Neutrophil (primary cell): ENCODE measurements around the gene PRKCE.

Source experiments
- H3K27ac ChIP-seq: fragments of 200-600 bp; sonication (generic); 2 replicates; pipeline ENCODE4 v1.5.1; 2016; ENCODE audit warnings: mild to moderate bottlenecking, moderate library complexity
- H3K27me3 ChIP-seq: fragments of 200-600 bp; sonication (generic); 2 replicates; pipeline ENCODE4 v1.6.0; 2016; ENCODE audit warnings: mild to moderate bottlenecking
- H3K36me3 ChIP-seq: fragments of 200-600 bp; sonication (generic); 2 replicates; pipeline ENCODE4 v1.5.1; 2017
- H3K4me1 ChIP-seq, 2 experiments: fragments of 200-600 bp in 1 of 2; sonication (generic) in 1 of 2; 1 replicate in 1 of 2; 2 replicates in 1 of 2; pipeline versions ENCODE4 v1.5.1 to v1.6.1; 2013 to 2016; ENCODE audit warnings: low read depth in 1 of 2, low read length in 1 of 2, mild to moderate bottlenecking in 1 of 2, moderate library complexity in 1 of 2; ENCODE audit not compliant: control insufficient read depth in 1 of 2, insufficient read depth in 1 of 2
- H3K4me3 ChIP-seq, 2 experiments: fragments of 200-600 bp in 1 of 2; sonication (generic) in 1 of 2; 1 replicate in 1 of 2; 2 replicates in 1 of 2; pipeline ENCODE4 v1.5.1; 2013 to 2016; ENCODE audit warnings: low read depth in 1 of 2, low read length in 1 of 2, mild to moderate bottlenecking in 1 of 2, moderate library complexity in 1 of 2
- H3K9me3 ChIP-seq: fragments of 200-600 bp; sonication (generic); 2 replicates; pipeline ENCODE4 v1.5.1; 2016
- TF ChIP-seq, protein P1 (sequence below): fragments of 200-600 bp; sonication (generic); IDR thresholded peaks from 2 replicates; pipeline ENCODE4 v1.5.1; 2016; ENCODE audit warnings: antibody characterized with exemption

PRKCE gene

DNA sequence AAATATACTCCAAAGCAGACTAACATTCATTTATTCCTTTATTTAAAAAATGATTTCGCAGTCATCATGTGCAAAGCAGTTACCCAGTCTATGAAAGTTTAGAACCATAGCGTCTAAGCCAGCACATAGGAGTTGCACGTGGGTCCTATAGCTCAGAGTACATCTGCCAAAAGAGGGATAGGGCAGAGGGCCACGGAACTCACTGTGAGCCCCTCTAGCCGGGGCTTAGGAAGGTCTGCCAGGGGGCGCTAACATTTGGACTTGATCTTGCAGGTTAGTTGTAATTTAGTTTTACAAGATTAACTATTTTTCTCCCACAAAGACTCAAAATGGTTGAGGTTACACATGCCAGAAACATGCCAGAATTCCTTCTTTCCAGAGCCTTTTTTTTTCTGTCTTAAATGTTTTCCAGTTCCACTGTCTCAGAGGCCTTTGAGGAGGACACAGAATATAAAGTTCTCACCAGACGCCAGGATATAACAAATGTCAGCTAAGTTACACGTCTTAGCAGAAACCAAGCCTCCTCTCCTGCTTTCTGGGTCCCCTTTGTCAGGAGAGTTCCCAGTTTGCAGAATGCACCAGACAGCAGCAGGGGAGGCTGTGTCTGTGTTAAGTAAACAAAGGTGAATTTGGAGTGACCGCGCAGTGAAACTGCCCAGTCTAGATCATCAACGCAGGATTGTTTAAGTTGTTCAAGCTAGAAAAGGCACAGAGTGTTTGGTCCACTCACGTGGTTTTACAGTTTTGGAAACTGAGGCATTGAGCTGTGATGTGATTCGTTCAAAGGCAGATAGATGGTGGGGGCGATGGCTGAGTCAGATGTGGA lies 292.0 kb downstream of the PRKCE start:
- no peaks in the 10 kb centered on the region for H3K4me1 ChIP-seq
- no peak overlapping the region for H3K27ac ChIP-seq
- no peaks in the 10 kb centered on the region for H3K9me3 ChIP-seq
- H3K4me3 ChIP-seq = no peak overlapping the region
- no peaks in the 10 kb centered on the region for H3K36me3 ChIP-seq
- TF ChIP-seq, protein P1, sequence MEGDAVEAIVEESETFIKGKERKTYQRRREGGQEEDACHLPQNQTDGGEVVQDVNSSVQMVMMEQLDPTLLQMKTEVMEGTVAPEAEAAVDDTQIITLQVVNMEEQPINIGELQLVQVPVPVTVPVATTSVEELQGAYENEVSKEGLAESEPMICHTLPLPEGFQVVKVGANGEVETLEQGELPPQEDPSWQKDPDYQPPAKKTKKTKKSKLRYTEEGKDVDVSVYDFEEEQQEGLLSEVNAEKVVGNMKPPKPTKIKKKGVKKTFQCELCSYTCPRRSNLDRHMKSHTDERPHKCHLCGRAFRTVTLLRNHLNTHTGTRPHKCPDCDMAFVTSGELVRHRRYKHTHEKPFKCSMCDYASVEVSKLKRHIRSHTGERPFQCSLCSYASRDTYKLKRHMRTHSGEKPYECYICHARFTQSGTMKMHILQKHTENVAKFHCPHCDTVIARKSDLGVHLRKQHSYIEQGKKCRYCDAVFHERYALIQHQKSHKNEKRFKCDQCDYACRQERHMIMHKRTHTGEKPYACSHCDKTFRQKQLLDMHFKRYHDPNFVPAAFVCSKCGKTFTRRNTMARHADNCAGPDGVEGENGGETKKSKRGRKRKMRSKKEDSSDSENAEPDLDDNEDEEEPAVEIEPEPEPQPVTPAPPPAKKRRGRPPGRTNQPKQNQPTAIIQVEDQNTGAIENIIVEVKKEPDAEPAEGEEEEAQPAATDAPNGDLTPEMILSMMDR = no peak
- no peaks in the 10 kb centered on the region for H3K27me3 ChIP-seq

GRCh38 chr2:45944074-45944473 lies 292.6 kb downstream of the PRKCE start:
- TF ChIP-seq, protein P1 = no peak

DNA sequence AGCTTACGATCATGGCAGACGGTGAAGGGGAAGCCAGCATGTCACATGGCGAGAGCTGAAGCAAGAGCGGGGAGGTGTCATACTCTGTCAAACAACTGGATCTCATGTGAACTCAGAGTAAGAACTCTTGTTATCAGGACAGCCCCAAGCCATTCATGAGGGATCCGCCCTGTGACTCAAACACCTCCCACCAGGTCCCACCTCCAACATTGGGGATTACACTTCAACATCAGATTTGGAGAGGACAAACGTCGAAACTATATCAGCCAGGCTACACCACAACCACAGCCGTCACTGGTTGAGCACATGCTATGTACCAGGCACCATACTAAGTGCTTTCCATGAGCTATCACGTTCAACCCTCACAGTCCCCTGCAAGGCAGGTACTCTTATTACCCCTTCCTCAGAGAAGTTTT lies 293.8 kb downstream of the PRKCE start:
- TF ChIP-seq, protein P1 = no peak
- H3K27ac ChIP-seq = no peak overlapping the region
- H3K4me1 ChIP-seq = no peaks in the 10 kb centered on the region
- no peak overlapping the region for H3K4me3 ChIP-seq
- H3K27me3 ChIP-seq = no peaks in the 10 kb centered on the region
- no peaks in the 10 kb centered on the region for H3K9me3 ChIP-seq
- H3K36me3 ChIP-seq = no peaks in the 10 kb centered on the region

More at GRCh38 chr2:45944074-45944473, 292.6 kb downstream of the PRKCE start:
- no peaks in the 10 kb centered on the region for H3K9me3 ChIP-seq
- H3K4me3 ChIP-seq = no peak overlapping the region
- H3K27ac ChIP-seq = no peak overlapping the region
- no peaks in the 10 kb centered on the region for H3K36me3 ChIP-seq
- H3K4me1 ChIP-seq = no peaks in the 10 kb centered on the region
- H3K27me3 ChIP-seq = no peaks in the 10 kb centered on the region

GRCh38 chr2:45946023-45946422 lies 294.5 kb downstream of the PRKCE start:
- H3K9me3 ChIP-seq = no peaks in the 10 kb centered on the region
- TF ChIP-seq, protein P1 = no peak
- no peak overlapping the region for H3K4me3 ChIP-seq
- H3K36me3 ChIP-seq = no peaks in the 10 kb centered on the region
- no peaks in the 10 kb centered on the region for H3K27me3 ChIP-seq
- no peaks in the 10 kb centered on the region for H3K4me1 ChIP-seq
- H3K27ac ChIP-seq = no peak overlapping the region

GRCh38 chr2:45950606-45951005 lies 299.1 kb downstream of the PRKCE start:
- TF ChIP-seq, protein P1 = no peak

More at GRCh38 chr2:45950606-45951005, 299.1 kb downstream of the PRKCE start:
- Histone ChIP-seq H3K27ac (no peak overlapping the region), H3K36me3 (no peaks in the 10 kb centered on the region), H3K9me3 (no peaks in the 10 kb centered on the region), H3K4me1 (no peaks in the 10 kb centered on the region), H3K4me3 (no peak overlapping the region), H3K27me3 (no peaks in the 10 kb centered on the region)
